NCI-H146 (cell line): ENCODE results near the gene CDKN2AIP.

Source experiments
- DNase-seq: peaks from one replicate; lab custom pipeline; 2025; lab: John Stamatoyannopoulos, UW

Gene CDKN2AIP

GRCh38 chr4:183444214-183445096, at the start of gene CDKN2AIP:
TSS of gene CDKN2AIP (plus strand) at chr4:183444636. CDS start at chr4:183444798, 162 bp downstream.
- peak; percentile 97 for DNase-seq

- no peak for DNase-seq
Observed at GRCh38 chr4:183395395-183395794, 49.0 kb upstream of the CDKN2AIP start.

GRCh38 chr4:183396227-183396637, 48.2 kb upstream of the CDKN2AIP start:
- no peak for DNase-seq

- DNase-seq, result no peak
Observed at GRCh38 chr4:183397741-183398297, 46.6 kb upstream of the CDKN2AIP start.

- DNase-seq, result peak; percentile 62
Observed at GRCh38 chr4:183398298-183399125, 45.9 kb upstream of the CDKN2AIP start.

- DNase-seq, result no peak
Observed at GRCh38 chr4:183399126-183399522, 45.3 kb upstream of the CDKN2AIP start.

- no peak for DNase-seq
Observed at GRCh38 chr4:183399616-183400015, 44.8 kb upstream of the CDKN2AIP start.

- DNase-seq, result no peak
Observed at GRCh38 chr4:183400035-183400434, 44.4 kb upstream of the CDKN2AIP start.

- no peak for DNase-seq
Observed at GRCh38 chr4:183401473-183401872, 43.0 kb upstream of the CDKN2AIP start.

GRCh38 chr4:183402771-183403170, 41.7 kb upstream of the CDKN2AIP start:
- DNase-seq, result peak; percentile 26

- DNase-seq, result no peak
Observed at GRCh38 chr4:183403486-183403885, 41.0 kb upstream of the CDKN2AIP start.

GRCh38 chr4:183403961-183404360, 40.5 kb upstream of the CDKN2AIP start:
- no peak for DNase-seq

GRCh38 chr4:183405303-183405702, 39.1 kb upstream of the CDKN2AIP start:
- no peak for DNase-seq

GRCh38 chr4:183407128-183407585, 37.3 kb upstream of the CDKN2AIP start:
- peak; percentile 79 for DNase-seq

- no peak for DNase-seq
Observed at GRCh38 chr4:183407635-183408464, 36.6 kb upstream of the CDKN2AIP start.

GRCh38 chr4:183408796-183409195, 35.6 kb upstream of the CDKN2AIP start:
- no peak for DNase-seq

GRCh38 chr4:183409483-183409882, 35.0 kb upstream of the CDKN2AIP start:
- no peak for DNase-seq

GRCh38 chr4:183409934-183410333, 34.5 kb upstream of the CDKN2AIP start:
- no peak for DNase-seq

GRCh38 chr4:183411291-183411861, 33.1 kb upstream of the CDKN2AIP start:
- DNase-seq, result no peak

GRCh38 chr4:183412821-183413220, 31.6 kb upstream of the CDKN2AIP start:
- no peak for DNase-seq
